ENCODE results near the gene CRY1.

The CRY1 gene

DNA sequence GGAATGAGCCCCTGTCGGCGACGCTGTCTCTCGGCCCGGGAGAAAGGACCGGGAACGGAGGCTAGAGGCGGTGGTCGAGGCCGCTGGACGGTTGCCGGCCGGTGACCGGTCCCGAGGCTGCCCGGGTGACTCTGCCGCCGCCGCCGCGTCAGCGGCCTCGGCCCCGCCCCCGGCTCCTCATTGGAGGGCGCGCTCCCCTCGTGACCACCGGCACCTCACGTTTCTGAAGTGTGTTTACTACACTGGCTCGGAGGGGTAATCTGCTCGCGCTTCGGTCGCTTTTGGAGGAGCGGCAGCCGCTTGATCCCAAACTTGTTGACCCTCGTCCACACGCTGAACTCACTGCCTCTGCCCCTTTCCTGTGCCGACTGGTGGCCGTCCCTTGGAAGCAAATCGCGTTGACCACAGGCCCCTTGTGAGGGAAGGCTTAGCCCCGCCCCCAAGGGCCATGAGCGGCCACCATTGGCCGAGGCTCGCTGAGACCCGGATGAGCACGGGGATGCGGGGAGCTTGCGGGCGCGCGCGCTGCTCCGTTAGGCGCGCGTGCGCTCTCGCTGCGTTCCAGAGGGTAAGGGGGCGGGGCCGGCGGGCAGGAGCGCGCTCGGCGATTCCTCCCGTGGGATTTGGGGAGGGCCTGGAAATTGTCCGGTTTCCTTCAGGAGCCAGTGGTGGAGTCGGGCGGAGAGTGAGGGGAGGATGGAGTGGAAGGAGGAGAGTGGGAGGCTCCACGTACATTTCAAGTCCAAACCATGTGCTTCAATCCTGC is at the start of gene CRY1:
CRY1 (minus strand) TSS at position 133 of the 766 bp plus-strand sequence. CDS start 588 bp downstream, outside the sequence.
- H3K27me3 Mint-ChIP-seq = peaks cover 6% of the 10 kb centered on the region
- no peak within 1 kb of the TSS for H3K27ac Mint-ChIP-seq
- peaks cover 15% of the 10 kb centered on the region for H3K36me3 Mint-ChIP-seq (ENCODE audit: low read depth)
- DNase-seq = peak; percentile 95
- H3K9me3 Mint-ChIP-seq = peaks cover 7% of the 10 kb centered on the region
- H3K4me3 Mint-ChIP-seq = no peak within 1 kb of the TSS
- peaks cover 17% of the 10 kb centered on the region for H3K4me1 Mint-ChIP-seq
- peak; percentile 79 for ATAC-seq

- H3K36me3 Mint-ChIP-seq (ENCODE audit: low read depth) = no peaks in the 10 kb centered on the region
- DNase-seq = no peak
- no peaks in the 10 kb centered on the region for H3K9me3 Mint-ChIP-seq
- no peaks in the 10 kb centered on the region for H3K4me1 Mint-ChIP-seq
- no peak overlapping the region for H3K27ac Mint-ChIP-seq
- ATAC-seq = no peak
- no peaks in the 10 kb centered on the region for H3K27me3 Mint-ChIP-seq
- H3K4me3 Mint-ChIP-seq = no peak overlapping the region
These were observed 46.4 kb upstream of the CRY1 start for GRCh38 chr12:107139787-107140186.

GRCh38 chr12:107138990-107139389 is 45.6 kb upstream of the CRY1 start:
- Mint-ChIP-seq H3K27ac (no peak overlapping the region), H3K27me3 (no peaks in the 10 kb centered on the region), H3K4me3 (no peak overlapping the region), H3K36me3 (ENCODE audit: low read depth) (no peaks in the 10 kb centered on the region), H3K4me1 (no peaks in the 10 kb centered on the region), H3K9me3 (no peaks in the 10 kb centered on the region)
- DNase-seq = no peak
- no peak for ATAC-seq

DNA sequence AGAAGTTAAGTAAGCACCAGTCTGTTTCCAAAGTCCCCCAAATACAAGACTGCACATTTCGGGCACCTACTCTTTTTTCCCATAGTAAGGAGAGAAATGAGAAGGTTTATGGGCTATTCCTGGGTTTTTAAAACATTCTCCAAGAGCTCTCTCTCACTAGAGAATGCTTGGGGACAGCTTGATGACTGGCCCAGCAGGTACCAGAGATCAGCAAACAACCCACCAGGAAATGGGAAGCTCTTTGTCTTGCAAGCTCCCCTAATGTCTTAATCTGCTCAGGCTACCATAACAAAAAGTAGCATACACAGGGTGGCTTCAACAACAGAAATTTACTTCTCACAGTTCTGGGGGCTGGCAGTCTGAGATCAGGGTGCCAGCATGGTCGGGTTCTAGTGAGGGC is 41.8 kb upstream of the CRY1 start:
- H3K27ac Mint-ChIP-seq = no peak overlapping the region
- H3K27me3 Mint-ChIP-seq = no peaks in the 10 kb centered on the region
- H3K9me3 Mint-ChIP-seq = no peaks in the 10 kb centered on the region
- no peaks in the 10 kb centered on the region for H3K4me1 Mint-ChIP-seq
- no peak for ATAC-seq
- no peak overlapping the region for H3K4me3 Mint-ChIP-seq
- no peaks in the 10 kb centered on the region for H3K36me3 Mint-ChIP-seq (ENCODE audit: low read depth)
- no peak for DNase-seq

GRCh38 chr12:107134558-107134957 is 41.2 kb upstream of the CRY1 start:
- no peaks in the 10 kb centered on the region for H3K4me1 Mint-ChIP-seq
- peak; percentile 63 for ATAC-seq
- DNase-seq = peak; percentile 44
- no peaks in the 10 kb centered on the region for H3K9me3 Mint-ChIP-seq
- no peaks in the 10 kb centered on the region for H3K36me3 Mint-ChIP-seq (ENCODE audit: low read depth)
- H3K4me3 Mint-ChIP-seq = no peak overlapping the region
- no peak overlapping the region for H3K27ac Mint-ChIP-seq
- no peaks in the 10 kb centered on the region for H3K27me3 Mint-ChIP-seq

DNA sequence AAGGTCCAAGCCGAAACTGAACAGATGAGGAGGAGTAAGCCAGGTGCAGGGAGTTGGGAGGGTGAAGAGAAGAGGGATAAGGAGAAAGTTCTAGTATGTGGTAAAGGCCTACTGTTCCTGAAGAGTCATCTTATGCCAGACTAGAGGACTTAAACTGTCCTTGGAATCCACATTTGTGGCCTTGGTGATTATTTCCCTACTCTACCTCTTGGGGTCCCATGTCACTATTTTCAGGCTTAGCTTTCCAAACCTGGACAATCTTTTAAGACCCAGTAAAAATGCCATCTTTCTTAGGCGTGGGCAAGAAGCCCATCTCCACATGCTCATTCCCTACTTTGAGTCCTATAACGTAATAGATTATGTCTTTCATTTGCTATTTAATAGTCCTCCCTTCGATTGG is 40.1 kb upstream of the CRY1 start:
- no peak overlapping the region for H3K27ac Mint-ChIP-seq

GRCh38 chr12:107131832-107132616 is 38.7 kb upstream of the CRY1 start:
- no peak for DNase-seq
- no peaks in the 10 kb centered on the region for H3K9me3 Mint-ChIP-seq
- H3K4me3 Mint-ChIP-seq = no peak overlapping the region
- no peaks in the 10 kb centered on the region for H3K27me3 Mint-ChIP-seq
- no peaks in the 10 kb centered on the region for H3K4me1 Mint-ChIP-seq
- H3K36me3 Mint-ChIP-seq (ENCODE audit: low read depth) = no peaks in the 10 kb centered on the region
- H3K27ac Mint-ChIP-seq = no peak overlapping the region
- ATAC-seq = no peak

More for the DNA sequence above, 40.1 kb upstream of the CRY1 start:
- ATAC-seq = no peak
- Mint-ChIP-seq H3K4me1 (no peaks in the 10 kb centered on the region), H3K4me3 (no peak overlapping the region), H3K9me3 (no peaks in the 10 kb centered on the region), H3K36me3 (ENCODE audit: low read depth) (no peaks in the 10 kb centered on the region), H3K27me3 (no peaks in the 10 kb centered on the region)
- no peak for DNase-seq

GRCh38 chr12:107130830-107131611 is 37.7 kb upstream of the CRY1 start:
- Mint-ChIP-seq H3K36me3 (ENCODE audit: low read depth) (no peaks in the 10 kb centered on the region), H3K4me3 (no peak overlapping the region), H3K27ac (no peak overlapping the region), H3K4me1 (no peaks in the 10 kb centered on the region), H3K27me3 (no peaks in the 10 kb centered on the region), H3K9me3 (no peaks in the 10 kb centered on the region)
- ATAC-seq (no peak), DNase-seq (no peak)

DNA sequence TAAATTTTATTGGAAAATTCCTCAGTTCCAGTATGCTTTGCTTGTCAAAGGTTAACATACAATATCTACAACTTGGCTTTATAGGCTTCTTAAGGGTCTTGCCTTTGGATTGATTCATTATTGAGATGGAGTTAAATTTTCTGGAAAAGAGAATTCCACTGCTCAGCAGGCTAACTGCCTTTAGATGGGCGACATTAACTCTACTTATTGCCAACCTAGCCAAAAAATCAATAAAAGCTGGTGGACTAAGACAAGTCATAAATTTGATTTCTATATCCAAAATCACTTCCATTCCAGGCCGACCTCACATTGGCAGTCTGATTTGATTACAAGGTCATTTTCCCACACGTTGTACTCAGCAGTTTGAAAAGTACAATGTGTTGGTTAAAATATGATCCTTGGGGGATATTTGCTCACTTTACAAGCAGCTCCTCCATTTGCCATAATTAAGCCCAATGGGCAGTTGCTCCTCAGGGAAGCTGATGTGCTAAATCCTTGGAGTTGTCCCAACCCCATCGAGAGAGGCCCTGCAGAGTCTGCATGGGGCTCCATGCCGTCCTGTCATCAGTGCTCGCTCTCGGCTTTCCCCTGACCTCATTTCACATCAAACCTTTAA is 36.1 kb upstream of the CRY1 start:
- DNase-seq = no peak
- no peaks in the 10 kb centered on the region for H3K4me1 Mint-ChIP-seq
- no peaks in the 10 kb centered on the region for H3K27me3 Mint-ChIP-seq
- no peak overlapping the region for H3K27ac Mint-ChIP-seq
- ATAC-seq = no peak
- H3K9me3 Mint-ChIP-seq = no peaks in the 10 kb centered on the region
- H3K4me3 Mint-ChIP-seq = no peak overlapping the region
- no peaks in the 10 kb centered on the region for H3K36me3 Mint-ChIP-seq (ENCODE audit: low read depth)

DNA sequence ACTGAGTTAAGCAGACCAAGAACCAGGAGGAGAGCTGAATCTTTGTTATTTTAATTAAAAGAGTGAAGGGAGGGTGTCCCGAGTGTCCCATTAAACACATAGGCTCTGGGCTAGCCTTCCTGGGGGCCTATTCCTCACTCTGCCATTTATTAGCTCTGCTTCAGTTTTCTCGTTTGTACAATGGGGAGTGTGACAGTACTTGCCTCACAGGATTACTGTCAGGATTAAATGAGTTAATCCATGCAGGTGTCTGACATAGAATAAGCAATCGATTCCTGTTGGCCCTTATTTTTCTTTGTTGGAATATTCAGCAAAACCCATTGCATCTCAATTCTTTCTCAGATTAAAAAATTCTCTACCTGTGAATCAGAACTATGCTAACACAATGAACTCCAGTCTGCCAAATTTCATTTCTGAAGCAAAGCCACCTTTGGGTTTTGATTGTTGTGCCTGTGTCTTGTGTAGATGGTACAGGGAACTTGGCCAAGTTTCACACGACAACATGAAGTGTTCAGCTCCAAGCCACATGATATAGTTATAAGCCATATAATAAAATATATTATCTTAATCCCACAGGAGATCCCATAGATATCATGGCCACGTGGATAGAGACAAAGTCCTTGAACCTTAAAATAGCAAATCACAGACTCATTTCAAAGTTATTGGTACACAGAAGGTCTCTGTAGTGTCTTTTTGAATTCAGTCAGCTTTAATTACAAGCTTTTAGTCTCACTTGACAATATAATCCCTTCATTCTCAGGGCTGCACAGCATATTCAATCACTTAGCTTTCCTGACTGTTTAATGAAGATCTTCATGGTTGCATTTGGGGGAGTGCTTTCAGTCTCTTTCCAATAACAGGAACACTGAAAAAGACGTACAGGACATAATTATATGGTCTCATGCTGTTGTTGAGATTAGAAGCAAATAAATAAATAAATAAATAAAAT is 34.4 kb upstream of the CRY1 start:
- no peaks in the 10 kb centered on the region for H3K9me3 Mint-ChIP-seq
- H3K4me1 Mint-ChIP-seq = no peaks in the 10 kb centered on the region
- H3K36me3 Mint-ChIP-seq (ENCODE audit: low read depth) = no peaks in the 10 kb centered on the region
- DNase-seq = no peak
- peaks cover 6% of the 10 kb centered on the region for H3K27me3 Mint-ChIP-seq
- H3K4me3 Mint-ChIP-seq = no peak overlapping the region
- ATAC-seq = no peak
- H3K27ac Mint-ChIP-seq = no peak overlapping the region

DNA sequence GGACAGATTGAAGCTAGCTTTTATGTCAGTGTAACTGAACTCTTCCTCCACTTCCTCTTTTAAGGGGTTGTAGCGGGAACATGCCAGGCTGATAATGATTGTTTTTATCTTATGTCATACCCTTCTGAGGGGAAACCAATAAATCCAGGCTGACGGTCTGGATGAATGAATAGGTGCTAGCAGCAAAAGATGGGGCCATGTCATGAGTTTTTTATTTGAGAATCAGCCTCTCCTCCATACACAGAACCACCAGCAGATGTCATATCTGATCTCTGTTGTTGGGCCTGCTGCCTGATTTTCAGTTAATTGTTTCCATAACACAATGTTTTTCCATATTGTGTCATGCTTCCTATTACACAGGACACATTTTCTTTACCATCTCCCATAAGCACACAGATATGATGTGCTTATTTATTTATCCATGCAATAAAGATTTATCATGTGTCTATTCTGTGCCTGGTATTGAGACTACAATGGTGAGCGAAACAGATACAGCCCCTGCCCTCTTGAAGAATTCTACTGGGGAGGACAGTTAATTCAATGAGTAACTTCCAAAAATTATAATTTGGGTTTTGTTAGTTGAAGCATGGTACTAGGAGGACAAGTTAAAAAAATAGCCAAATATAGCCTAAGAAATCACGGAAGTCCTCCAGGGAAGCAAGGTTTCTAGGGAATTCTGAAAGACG is 33.6 kb upstream of the CRY1 start:
- Mint-ChIP-seq H3K27me3 (peaks cover 14% of the 10 kb centered on the region), H3K4me1 (no peaks in the 10 kb centered on the region), H3K4me3 (no peak overlapping the region), H3K36me3 (ENCODE audit: low read depth) (no peaks in the 10 kb centered on the region), H3K27ac (no peak overlapping the region), H3K9me3 (no peaks in the 10 kb centered on the region)
- DNase-seq (no peak), ATAC-seq (no peak)

DNA sequence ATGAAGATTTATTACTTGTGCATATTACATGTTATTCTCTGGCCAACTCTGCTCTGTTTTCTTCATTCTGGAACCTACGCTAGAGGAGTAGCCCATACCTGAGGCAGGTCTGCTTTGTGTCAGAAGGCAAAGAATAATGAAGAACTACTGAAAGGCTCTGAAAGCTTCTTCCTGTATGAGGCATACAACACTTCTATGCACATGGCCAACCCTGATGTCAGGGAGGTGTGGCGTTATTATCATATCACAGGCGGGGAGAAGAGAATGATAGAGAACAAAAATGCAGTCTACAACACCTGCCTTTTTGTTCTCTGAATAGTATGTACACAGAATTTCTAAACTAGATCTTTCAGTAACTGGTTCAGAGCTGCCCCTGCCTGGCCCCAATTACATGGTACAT is 32.5 kb upstream of the CRY1 start:
- DNase-seq (no peak), ATAC-seq (no peak)
- Mint-ChIP-seq H3K27ac (no peak overlapping the region), H3K36me3 (ENCODE audit: low read depth) (no peaks in the 10 kb centered on the region), H3K4me3 (no peak overlapping the region), H3K4me1 (no peaks in the 10 kb centered on the region), H3K9me3 (no peaks in the 10 kb centered on the region), H3K27me3 (peaks cover 18% of the 10 kb centered on the region)

GRCh38 chr12:107122452-107122958 is 29.2 kb upstream of the CRY1 start:
- DNase-seq (no peak), ATAC-seq (no peak)
- Mint-ChIP-seq H3K4me3 (no peak overlapping the region), H3K27ac (no peak overlapping the region), H3K36me3 (ENCODE audit: low read depth) (no peaks in the 10 kb centered on the region), H3K9me3 (no peaks in the 10 kb centered on the region), H3K27me3 (peaks cover 22% of the 10 kb centered on the region), H3K4me1 (no peaks in the 10 kb centered on the region)
